ENCODE results near the gene ENTR1.

Gene ENTR1

GRCh38 chr9:136455043-136456002 is 44.9 kb upstream of the ENTR1 start:
- TF ChIP-seq TAF1 (IDR thresholded peaks at IDR 0.05; ENCODE audit: borderline replicate concordance, insufficient read depth, low read length) (no peak), REST (IDR thresholded peaks at IDR 0.05; ENCODE audit: insufficient read depth in 1 of 2, low read depth in 2 of 2, low read length in 2 of 2) (no peak), SIN3A (IDR thresholded peaks at IDR 0.05; ENCODE audit: borderline replicate concordance, insufficient read depth, low read length) (no peak), POLR2AphosphoS5 (IDR thresholded peaks at IDR 0.05; ENCODE audit: low read depth, low read length) (no peak), FOXP2 (optimal IDR thresholded peaks at IDR 0.05; ENCODE audit: borderline replicate concordance, extremely low read depth, extremely low read length, insufficient read depth) (no peak)

GRCh38 chr9:136454026-136454796 is 43.8 kb upstream of the ENTR1 start:
- TF ChIP-seq SIN3A (IDR thresholded peaks at IDR 0.05; ENCODE audit: borderline replicate concordance, insufficient read depth, low read length) = no peak
- TF ChIP-seq TAF1 (IDR thresholded peaks at IDR 0.05; ENCODE audit: borderline replicate concordance, insufficient read depth, low read length) = no peak
- TF ChIP-seq REST (IDR thresholded peaks at IDR 0.05; ENCODE audit: insufficient read depth in 1 of 2, low read depth in 2 of 2, low read length in 2 of 2) = no peak
- no peak for TF ChIP-seq POLR2AphosphoS5 (IDR thresholded peaks at IDR 0.05; ENCODE audit: low read depth, low read length)
- TF ChIP-seq FOXP2 (optimal IDR thresholded peaks at IDR 0.05; ENCODE audit: borderline replicate concordance, extremely low read depth, extremely low read length, insufficient read depth) = no peak

GRCh38 chr9:136453326-136453725 is 42.9 kb upstream of the ENTR1 start:
- TF ChIP-seq FOXP2 (optimal IDR thresholded peaks at IDR 0.05; ENCODE audit: borderline replicate concordance, extremely low read depth, extremely low read length, insufficient read depth) = no peak
- no peak for TF ChIP-seq SIN3A (IDR thresholded peaks at IDR 0.05; ENCODE audit: borderline replicate concordance, insufficient read depth, low read length)
- no peak for TF ChIP-seq REST (IDR thresholded peaks at IDR 0.05; ENCODE audit: insufficient read depth in 1 of 2, low read depth in 2 of 2, low read length in 2 of 2)
- no peak for TF ChIP-seq POLR2AphosphoS5 (IDR thresholded peaks at IDR 0.05; ENCODE audit: low read depth, low read length)
- no peak for TF ChIP-seq TAF1 (IDR thresholded peaks at IDR 0.05; ENCODE audit: borderline replicate concordance, insufficient read depth, low read length)

- TF ChIP-seq REST (IDR thresholded peaks at IDR 0.05; ENCODE audit: insufficient read depth in 1 of 2, low read depth in 2 of 2, low read length in 2 of 2) = no peak
- no peak for TF ChIP-seq POLR2AphosphoS5 (IDR thresholded peaks at IDR 0.05; ENCODE audit: low read depth, low read length)
- no peak for TF ChIP-seq FOXP2 (optimal IDR thresholded peaks at IDR 0.05; ENCODE audit: borderline replicate concordance, extremely low read depth, extremely low read length, insufficient read depth)
- TF ChIP-seq TAF1 (IDR thresholded peaks at IDR 0.05; ENCODE audit: borderline replicate concordance, insufficient read depth, low read length) = no peak
- no peak for TF ChIP-seq SIN3A (IDR thresholded peaks at IDR 0.05; ENCODE audit: borderline replicate concordance, insufficient read depth, low read length)
Observed at GRCh38 chr9:136451221-136451877, 40.9 kb upstream of the ENTR1 start.
